GM03348 (cell line): ENCODE results near the gene ABCC1.
"Not testable (repeated sequence)": the region's sequence is repeated elsewhere in the genome, so short reads cannot be mapped to it uniquely, and the experiment has no call there.

ENCODE experiments used
- DNase-seq: peaks from one replicate; pipeline ENCODE4 v3.0.0; 2012; ENCODE audit warnings: low spot score

ABCC1 gene

DNA sequence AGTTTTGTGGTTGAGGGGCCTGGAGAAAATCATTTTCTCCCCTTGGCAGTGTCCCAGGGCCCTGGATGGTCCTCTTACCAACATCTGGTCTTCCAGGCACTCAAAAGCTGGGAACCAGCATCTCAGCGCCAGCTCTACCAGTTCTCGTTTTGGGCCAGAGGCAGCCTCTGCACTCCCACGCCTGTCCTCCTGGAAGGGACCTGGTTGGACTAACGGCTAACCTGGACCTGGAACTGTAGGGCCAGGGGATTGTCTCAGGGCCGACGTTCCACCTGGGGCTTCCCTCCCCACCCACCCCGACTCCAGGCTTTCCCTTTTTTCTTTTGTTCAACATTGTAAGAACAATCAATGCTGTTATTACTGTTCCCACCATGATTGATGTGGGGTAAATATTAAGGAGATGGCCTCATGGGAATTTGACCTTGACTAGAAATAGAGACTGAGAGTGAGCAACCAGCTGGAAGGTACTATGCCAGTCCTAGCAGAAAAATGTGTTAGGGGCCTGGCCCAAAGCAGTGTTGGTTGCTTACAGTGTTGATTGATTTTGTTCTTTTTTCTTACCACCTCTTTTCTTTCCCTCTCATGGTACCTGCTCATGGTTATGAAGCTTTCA is 192.5 kb downstream of the ABCC1 start:
- no peak for DNase-seq

DNA sequence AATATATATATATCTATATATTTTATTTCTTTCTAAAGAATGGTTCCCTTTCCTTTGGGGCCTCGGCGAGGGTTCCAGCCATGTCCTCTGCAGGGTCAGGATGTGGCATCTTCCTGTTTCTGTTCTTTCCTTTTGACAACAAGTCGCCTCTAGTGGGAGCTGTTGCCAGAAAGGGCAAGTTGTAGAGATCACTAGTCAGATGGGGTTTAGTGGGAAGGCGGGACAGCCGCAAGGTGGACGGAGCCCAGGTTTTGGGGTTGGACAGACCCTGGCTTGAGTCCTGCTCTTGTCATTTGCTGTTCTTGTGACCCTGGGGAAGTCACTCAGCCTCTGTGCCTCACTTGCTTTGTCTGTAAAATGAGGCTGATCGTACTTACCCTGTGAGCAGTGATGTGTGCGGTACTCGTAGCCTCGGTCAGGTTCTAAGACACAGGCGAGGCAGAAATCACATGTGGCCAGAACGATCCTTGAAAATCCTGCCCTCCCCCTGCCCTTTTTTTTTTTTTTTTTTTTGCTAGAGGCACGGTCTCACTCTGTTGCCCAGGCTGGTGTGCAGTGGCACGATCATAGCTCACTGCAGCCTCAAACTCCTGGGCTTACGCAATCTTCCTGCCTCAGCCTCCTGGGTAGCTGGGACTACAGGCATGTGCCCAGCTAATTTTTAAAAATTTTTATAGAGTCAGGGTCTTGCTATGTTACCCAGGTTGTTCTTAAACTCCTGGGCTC is 193.8 kb downstream of the ABCC1 start:
- peak; percentile 33 for DNase-seq

DNA sequence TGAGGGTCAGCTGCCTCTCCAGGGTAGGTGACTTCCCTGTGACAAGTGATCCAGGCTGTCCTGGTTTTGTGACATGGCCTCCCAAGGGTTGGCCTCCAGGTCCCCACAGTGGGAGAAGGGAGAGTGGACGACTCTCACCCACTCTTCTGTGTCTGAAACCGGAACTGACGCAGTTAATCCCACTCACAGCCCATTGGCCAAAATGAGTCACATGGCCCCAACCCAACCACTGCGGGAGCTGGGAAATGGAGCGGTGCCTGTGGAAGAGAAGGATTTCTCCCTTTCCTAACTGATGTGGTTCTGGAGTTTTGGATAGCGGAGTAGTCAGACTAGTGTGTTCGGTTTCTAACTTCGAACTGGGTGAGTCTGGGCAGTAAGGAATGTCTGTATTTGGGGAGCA is 194.5 kb downstream of the ABCC1 start:
- DNase-seq = no peak

DNA sequence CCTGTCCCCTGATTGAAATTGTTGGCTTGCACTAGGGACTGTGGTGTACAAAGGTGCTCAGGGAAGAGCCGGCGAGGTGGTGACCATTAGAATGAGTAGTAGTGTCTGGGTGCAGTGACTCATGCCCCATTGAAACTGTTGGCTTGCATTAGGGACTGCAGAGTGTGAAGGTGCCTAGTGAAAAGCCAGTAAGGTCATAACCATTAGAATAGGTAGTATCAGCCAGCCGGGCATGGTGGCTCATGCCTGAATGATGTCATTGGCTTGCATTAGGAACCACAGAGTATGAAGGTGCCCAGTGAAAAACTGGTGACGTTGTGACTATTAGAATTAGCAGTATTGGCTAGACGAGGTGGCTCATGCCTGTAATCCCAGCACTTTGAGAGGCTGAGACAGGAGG is 195.0 kb downstream of the ABCC1 start:
- no peak for DNase-seq

DNA sequence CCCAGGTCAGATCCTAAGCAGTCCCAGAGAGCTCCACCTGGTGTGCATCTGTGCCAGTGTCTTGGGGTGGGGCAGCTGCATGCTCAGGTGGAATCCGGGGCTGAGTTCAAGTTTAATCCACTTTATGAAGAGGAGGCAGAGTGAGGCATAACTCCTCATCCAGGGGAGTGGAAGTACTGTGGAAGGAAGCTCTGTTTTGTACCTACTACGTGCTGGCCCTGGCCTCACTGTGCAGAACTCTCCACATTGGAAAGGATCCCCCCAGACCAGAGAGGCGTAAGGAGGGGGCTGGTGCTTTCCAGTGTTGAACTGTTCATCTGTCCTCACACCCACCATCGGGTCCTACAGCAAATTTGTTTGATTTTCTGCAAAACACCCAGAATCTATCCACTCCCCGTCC is 195.9 kb downstream of the ABCC1 start:
- DNase-seq = no peak

DNA sequence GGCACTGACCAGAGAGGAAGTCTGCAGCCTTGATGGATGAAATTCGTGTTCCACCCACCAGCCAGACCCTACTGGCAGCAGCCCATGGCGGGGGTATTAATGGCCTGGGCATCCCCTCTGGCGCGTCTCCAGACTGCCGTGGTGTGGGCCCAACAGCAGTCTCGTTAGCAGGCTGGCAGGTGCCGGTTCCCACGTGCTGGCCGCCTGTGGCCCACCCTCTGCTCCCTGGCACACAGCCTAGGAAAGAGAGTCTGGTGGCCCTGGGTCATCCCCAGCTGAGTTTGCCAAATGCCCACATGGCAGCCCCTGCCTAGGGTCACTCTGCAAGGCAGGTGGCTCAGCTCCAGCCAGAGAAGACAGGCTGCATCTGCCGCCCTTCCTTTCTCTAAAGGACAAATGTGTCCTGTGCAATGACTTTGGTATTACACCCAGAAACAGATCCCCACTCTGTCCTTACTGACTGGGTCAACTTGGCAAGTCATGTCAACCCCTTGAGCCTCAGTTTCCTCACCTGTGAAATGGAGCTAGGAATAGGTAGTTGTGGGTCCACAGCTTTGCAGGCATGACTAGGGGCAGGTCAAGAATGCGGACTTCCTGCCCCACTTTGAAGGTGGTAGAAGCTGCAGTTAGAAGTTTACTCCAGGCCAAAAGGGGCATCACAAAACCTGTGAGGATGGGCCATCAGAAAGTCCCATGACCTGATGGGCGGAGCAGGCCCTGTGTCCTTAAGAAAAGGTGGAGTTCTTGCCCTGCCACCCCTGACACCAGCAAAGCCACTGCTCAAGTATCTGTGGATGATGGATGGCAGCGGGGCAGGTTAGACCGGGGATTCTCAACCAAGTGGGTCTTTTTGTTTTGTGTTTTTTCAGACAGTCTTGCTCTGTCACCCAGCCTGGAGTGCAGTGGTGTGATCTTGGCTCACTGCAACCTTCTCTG is 197.2 kb downstream of the ABCC1 start:
- DNase-seq = no peak

DNA sequence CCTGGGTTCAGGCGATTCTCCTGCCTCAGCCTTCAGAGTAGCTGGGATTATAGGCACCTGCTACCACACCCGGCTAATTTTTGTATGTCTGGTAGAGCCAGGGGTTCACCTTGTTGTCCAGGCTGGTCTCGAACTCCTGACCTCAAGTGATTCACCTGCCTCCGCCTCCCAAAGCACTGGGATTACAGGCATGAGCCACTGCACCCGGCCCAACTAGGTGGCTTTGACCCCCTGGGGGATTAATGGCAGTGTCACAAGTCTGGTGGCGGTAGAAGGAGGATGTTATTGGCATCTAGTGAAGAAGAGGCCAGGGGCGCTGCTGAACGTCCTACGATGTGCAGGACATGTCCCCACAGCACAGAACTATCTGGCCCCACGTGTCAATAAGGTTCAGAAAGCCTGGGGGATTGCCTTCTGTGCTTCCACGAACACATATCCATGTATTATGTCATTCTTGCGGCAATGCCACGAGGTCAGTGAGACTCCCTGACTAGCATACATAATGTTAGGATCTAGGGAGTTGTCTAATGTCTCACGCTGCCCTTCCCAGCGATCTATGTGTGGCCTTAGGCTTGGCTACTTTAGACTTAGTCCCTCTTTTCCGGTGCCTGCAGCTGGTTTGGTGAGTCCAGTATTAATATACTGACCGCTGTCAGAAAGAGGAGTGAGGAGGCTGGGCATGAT is 198.0 kb downstream of the ABCC1 start:
- DNase-seq = no peak

DNA sequence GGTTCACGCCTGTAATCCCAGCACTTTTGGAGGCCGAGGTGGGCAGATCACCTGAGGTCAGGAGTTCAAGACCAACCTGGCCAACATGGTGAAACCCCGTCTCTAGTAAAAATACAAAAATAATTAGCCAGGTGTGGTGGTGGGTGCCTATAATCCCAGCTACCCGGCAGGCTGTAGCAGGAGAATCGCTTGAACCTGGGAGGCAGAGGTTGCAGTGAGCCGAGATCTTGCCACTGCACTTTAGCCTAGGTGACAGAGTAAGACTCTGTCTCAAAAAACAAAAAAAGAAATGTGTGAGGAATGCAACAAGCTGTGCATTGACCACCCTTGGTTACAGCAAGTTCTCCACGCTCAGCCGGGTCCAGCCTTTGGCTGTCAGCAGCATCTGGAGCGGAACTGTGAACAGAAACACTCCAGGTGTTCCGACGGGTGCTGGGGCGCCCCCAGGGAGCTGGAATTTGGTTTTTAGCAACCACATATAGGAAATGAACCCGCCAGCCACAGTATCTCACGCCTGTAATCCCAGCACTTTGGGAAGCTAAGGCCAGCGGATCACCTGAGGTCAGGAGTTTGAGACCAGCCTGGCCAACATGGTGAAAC is 198.7 kb downstream of the ABCC1 start:
- not testable (repeated sequence) for DNase-seq

DNA sequence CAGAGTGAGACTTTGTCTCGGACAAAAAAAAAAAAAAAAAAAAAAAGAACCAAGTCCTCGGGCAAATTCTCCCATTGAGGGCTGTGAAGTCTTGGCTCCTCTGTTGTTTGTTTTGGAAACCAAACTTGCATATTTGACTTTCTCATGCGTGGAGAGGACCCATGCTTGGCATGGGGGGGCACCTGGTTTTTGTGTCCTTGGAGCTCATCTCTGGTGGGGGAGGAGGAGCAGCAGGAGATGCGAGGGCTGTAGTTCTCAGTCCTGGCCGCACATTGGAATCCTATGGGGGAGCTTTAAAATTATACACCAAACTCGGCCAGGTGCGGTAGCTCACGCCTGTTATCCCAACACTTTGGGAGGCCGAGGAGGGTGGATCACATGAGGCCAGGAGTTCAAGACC is 199.3 kb downstream of the ABCC1 start:
- DNase-seq = no peak

DNA sequence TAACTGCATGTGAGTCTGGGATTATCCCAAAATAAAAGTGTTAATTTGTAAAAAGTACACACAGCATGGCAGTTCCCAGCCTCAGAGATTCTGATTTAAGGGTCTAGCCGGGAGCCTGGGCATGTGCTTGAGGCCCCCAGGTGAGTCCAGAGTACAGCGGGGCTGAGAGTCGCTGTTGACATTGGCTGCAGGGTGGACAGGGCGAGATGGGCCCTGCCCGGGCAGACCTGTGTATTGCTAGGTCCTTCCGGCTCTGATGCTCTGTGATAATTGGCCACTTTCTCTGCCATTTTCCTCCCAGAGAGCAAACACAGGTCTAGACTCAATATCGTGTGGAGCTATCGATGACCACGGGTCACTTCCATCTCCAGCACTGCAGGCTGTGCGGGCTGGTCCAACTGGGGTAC is 200.3 kb downstream of the ABCC1 start:
- DNase-seq = no peak

DNA sequence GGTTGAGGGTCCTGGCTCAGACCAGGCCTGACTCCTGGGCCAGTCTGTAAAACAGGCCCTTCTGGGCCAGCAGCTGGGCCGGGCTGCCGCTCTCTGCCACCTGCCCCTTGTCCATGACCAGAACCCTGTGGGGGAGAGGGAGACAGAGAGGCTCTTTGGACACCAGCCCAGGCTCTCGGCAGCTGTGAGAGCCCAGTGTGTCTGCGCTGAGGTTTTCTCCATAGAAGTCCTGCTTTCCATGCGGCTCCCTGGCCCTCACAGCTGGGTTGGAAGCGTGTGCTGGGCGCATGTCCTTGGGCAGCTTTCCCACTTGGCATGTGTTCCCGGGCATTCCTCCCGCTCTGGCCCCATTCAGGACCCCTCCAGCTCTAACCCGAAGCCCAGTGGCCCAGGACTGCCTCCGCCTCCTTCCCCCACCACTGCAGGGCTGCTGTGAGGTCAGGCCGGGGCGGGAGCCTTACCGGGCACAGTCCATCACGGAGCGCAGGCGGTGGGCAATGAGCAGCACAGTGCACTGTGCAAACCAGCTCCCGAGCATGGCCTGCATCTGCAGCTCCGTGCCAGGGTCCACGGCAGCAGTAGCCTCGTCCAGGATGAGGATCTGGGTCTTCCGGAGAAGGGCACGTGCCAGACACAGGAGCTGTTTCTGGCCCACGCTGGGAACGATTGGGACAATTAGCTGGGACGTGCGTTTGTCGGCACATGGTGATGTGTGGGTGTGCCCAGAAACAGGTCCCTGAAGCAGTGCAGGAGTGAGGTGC is 200.9 kb downstream of the ABCC1 start:
- DNase-seq = peak; percentile 55

DNA sequence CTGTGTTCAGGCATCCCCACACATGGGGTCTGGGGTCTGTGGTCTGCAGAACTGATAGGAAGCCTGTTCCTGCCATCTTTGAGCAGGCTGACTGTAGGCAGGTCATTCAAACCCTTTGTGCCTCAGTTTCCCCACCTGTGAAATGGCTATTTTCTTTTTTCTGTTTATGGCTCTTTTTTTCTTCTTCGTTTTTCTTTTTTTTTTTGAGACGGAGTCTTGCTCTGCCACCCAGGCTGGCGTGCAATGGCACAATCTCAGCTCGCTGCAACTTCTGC is 201.4 kb downstream of the ABCC1 start:
- no peak for DNase-seq

DNA sequence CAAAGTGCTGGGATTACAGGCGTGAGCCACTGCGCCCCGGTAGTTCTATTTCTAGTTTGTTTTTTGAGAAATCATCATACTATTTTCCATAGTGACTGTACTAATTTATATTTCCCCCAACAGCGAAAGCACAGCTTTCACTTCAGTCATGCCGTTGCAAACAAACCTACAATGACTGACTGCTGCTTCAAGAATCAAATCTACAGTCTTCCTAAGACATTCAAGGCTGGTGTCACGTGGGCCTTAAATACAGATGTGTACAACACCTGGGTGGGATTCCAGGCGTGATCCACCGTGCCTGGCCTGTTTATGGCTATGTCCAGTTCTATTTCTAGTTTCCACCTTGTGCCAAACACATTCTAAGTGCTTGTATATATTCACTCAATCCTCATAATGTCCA is 201.9 kb downstream of the ABCC1 start:
- DNase-seq = no peak

DNA sequence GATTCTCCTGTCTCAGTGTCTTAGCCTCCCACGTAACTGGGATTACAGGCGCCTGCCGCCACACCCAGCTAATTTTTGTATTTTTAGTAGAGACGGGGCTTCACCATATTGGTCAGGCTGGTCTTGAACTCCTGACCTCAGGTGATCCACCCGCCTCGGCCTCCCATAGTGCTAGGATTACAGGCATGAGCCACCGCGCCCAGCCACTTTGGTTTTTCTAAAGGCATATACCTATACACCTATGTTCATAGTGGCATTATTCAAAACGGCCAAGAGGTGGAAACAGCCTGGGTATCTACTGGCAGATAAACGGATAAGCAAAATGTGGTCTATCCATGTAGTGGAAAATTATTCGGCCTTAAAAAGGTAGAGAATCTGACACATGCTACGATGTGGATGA is 203.6 kb downstream of the ABCC1 start:
- not testable (repeated sequence) for DNase-seq

DNA sequence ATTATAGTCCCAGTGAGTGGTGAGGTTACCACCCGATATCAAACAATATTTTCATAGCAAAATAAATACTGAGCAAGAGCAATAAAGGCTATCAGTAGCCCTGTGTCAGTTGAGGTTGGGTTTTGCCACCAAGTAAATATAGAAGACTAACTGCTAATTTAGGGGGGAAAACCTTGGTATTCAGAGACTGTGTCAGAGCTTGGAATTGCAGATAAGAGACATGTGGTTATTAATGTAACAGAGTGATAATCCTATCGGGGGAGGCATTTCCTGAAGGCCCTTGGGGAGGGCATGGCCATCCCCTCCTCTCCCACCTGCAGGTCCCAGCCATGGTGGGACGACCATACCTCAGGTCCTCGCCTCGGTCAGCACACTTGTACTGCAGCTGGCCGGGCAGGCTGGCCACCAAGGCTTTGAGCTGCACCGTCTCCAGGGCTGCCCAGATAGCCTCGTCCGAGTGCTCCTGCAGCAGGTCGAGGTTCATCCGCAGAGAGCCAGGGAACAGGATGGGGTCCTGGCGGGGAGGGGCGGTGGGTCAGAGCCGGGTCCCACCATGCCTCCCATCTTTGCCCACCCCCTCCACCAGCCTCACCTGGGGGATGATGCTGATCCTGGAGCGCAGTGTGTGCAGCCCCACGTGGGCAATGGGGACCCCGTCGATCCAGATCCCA is 205.0 kb downstream of the ABCC1 start:
- no peak for DNase-seq

DNA sequence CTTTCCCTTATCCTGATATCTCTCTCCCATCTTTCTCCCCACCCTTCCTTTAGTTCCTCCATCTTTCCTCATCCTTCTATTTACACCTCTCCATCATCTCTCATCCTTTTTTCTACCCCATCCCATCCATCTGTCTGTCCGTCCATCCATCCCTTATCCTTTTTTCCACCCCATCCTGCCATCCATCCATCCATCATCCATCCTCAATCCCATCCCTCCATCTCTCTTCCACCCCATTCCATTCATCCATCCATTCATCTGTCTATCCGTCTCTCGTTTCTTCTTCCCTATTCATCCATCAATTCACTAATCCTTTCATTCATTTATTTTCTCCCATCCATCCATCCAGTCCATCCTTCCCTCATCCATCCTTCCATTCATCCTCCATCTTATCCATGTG is 205.8 kb downstream of the ABCC1 start:
- no peak for DNase-seq

DNA sequence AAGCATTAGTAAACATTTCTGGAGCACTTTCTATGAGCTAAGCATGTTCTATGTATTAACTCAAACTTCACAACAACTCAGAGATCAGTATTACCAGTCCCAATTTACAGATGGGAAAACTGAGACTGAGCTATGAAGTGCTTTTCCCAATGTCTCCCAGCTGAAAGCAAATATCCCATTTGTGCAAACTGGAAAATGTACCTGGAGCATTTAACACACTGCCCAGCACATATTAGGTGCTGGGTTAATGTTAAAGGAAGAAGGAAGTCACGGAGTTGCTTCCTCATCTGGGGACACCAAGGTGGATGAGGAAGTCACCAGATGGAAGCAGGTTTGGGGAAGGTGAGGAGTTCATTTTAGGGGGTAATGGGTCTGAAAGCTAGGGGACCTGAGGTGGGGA is 207.8 kb downstream of the ABCC1 start:
- DNase-seq = no peak

DNA sequence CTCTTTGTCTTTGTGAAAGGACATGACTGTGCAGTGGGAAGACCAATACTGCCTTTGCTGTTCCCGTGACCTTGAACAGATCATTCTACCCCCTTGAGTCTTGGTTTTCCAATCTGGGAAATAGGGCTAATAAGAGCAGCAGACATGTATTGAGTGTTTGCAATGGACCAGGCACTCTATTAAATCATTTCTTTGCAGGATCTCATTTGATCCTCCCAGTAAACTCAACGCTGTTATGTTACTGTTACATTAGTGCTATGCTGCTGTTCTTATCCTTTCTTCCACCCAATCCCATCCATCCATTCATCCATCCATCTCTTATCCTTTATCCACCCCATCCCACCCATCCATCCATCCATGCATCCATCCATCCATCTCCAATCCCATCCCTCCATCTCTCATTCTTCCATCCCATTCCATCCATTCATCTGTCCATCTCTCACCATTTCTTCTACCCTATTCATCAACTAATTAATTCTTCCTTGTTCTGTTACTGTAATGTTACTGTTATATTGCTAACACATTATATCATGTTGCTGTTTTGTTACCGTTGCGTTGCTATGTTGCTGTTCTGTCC is 208.8 kb downstream of the ABCC1 start:
- DNase-seq = no peak

DNA sequence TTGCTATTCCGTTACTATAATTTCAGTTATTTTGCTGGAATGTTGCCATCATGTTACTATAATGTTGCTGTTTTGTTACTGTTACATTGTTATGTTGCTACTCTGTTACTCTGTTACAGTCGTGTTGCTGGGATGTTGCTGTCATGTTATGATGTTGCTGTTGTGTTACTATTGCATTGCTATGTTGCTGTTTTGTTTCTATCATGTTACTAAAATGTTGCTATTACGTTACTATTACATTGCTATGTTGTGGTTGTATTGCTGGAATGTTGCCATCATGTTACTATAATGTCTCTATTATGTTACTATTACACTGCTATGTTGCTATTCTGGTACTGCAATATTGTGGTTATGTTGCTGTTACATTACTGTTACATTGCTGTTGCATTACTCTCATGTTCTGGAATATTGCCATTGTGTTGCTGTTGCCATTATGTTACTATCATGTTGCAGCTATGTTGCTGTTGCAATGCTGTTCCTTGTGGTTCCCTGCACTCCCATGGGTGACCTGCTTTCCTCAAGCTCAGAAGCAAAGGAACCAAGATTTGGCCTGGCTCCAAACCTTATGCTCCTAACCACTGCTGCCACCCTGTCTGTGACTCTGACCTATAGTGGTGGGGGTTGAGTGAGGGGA is 209.4 kb downstream of the ABCC1 start:
- DNase-seq = no peak

DNA sequence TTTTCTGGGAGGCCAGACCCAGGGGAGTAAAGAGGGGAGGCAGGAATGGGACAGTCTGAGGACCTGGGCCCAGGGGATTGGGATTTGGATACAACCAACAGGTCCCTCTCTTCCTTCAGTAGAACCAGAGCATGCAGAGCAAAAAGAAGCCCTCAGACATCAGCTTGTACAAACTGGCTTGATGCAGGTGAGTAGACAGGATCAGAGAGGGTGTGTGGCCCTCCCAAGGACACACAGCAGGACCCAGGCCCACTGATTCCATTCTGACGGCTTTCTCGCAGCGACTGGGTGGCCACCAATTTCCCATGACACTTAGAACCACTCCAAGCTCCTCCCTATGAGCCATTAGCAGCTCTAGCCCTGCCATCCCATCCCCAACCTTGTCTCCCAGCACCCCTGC is 210.2 kb downstream of the ABCC1 start:
- no peak for DNase-seq
